HCT116 (cell line): ENCODE measurements around the gene RNF207. TPM values are rescaled to one million over a fixed set of nuclear protein-coding genes. Genes with fewer than 3 reads are reported as not detected.
A peak's percentile ranks its signal among the peaks of the same experiment; 100 is the strongest.

Experiments used
- ATAC-seq: fragments of 200-7000 bp; cut with Tn5 transposase; 2 replicates; pipeline ENCODE4 v1.9.1; 2020; ENCODE audit warnings: mild to moderate bottlenecking, moderate library complexity
- BruUV-seq: library from RNA; stranded (reverse); fragments of 400-500 nt; replicated peaks from 2 replicates; lab custom pipeline; 2021; lab: Mats Ljungman, UMichigan
- CTCF ChIA-PET: fragments of 300-600 bp; sonication (Branson Sonifier 250); formaldehyde crosslinking; loops from one replicate; lab custom pipeline; 2021; ENCODE audit warnings: antibody characterized with exemption; lab: Charles Lee
- POLR2A ChIA-PET: fragments of 300-600, 350-600 bp; sonication (Branson Sonifier 250); formaldehyde crosslinking; loops from one replicate; lab custom pipeline; 2021; ENCODE audit warnings: antibody characterized with exemption; lab: Charles Lee
- RAD21 ChIA-PET, 2 experiments: fragments of 300-600 bp; sonication (Branson Sonifier 250); formaldehyde crosslinking; loops; one replicate each; lab custom pipeline; 2023; ENCODE audit warnings: low total read pairs in 2 of 2; ENCODE audit not compliant: uncharacterized antibody in 2 of 2, unreplicated experiment in 2 of 2, low non-redundant PET in 1 of 2; lab: Charles Lee
- DNase-seq: peaks from one replicate; pipeline ENCODE4 v3.0.0-alpha.2; 2010; ENCODE audit warnings: low read depth, low spot score
- H2AFZ ChIP-seq: fragments of 200-600 bp; shearing (Covaris generic), sonication (generic); 2 replicates; pipeline ENCODE4 v1.6.1; 2017; ENCODE audit warnings: low read depth, mixed run types, mixed read lengths, antibody characterized with exemption, low read length; ENCODE audit not compliant: poor library complexity, severe bottlenecking
- H3K27ac ChIP-seq: 2 replicates; pipeline ENCODE4 v1.5.1; 2012; ENCODE audit warnings: low read depth, low read length
- H3K27me3 ChIP-seq: fragments of 200-600 bp; sonication (generic); 2 replicates; pipeline ENCODE4 v1.6.1; 2016; ENCODE audit warnings: mixed run types, low read length, mixed read lengths; ENCODE audit not compliant: insufficient read depth
- H3K36me3 ChIP-seq, 2 experiments: fragments of 200-500 bp in 1 of 2; fragments of 200-600 bp in 1 of 2; sonication (Bioruptor generic) in 1 of 2; sonication (generic) in 1 of 2; 2 replicates each; pipeline versions ENCODE4 v1.5.1 to v1.6.1; 2014 to 2016; ENCODE audit warnings: low read length in 2 of 2, inconsistent platforms in 1 of 2, mixed read lengths in 1 of 2, mixed run types in 1 of 2; ENCODE audit not compliant: insufficient read depth in 2 of 2, control insufficient read depth in 1 of 2
- H3K4me1 ChIP-seq, 2 experiments: fragments of 200-600 bp in 1 of 2; sonication (generic) in 1 of 2; 2 replicates each; pipeline versions ENCODE4 v1.5.1 to v1.6.1; 2012 to 2017; ENCODE audit warnings: low read length in 2 of 2, inconsistent platforms in 1 of 2, mild to moderate bottlenecking in 1 of 2, mixed read lengths in 1 of 2, mixed run types in 1 of 2, moderate library complexity in 1 of 2; ENCODE audit not compliant: insufficient read depth in 2 of 2, control insufficient read depth in 1 of 2
- H3K4me2 ChIP-seq: fragments of 200-600 bp; sonication (generic); 2 replicates; pipeline ENCODE4 v1.6.1; 2017; ENCODE audit warnings: mixed run types, low read length, mixed read lengths
- H3K4me3 ChIP-seq, 2 experiments: fragments of 200-600 bp in 1 of 2; sonication (generic) in 1 of 2; replicated peaks in 1 of 2; 2 replicates each; pipeline ENCODE4 v1.5.1; 2011 to 2016; ENCODE audit warnings: low read length in 2 of 2, control low read depth in 1 of 2, low read depth in 1 of 2, mild to moderate bottlenecking in 1 of 2, mixed read lengths in 1 of 2, mixed run types in 1 of 2
- H3K79me2 ChIP-seq: fragments of 200-600 bp; sonication (generic); 2 replicates; pipeline ENCODE4 v1.6.1; 2017; ENCODE audit warnings: mild to moderate bottlenecking, mixed run types, low read length, moderate library complexity, mixed read lengths; ENCODE audit not compliant: insufficient read depth
- H3K9ac ChIP-seq: fragments of 200-600 bp; sonication (generic); 2 replicates; pipeline ENCODE4 v1.6.1; 2016; ENCODE audit warnings: low read length, mixed read lengths
- H3K9me2 ChIP-seq: fragments of 200-600 bp; sonication (generic), shearing (Covaris generic); 2 replicates; pipeline ENCODE4 v1.6.1; 2017; ENCODE audit warnings: mixed run types, mild to moderate bottlenecking, moderate library complexity; ENCODE audit not compliant: insufficient read depth
- H3K9me3 ChIP-seq, 2 experiments: fragments of 200-500 bp in 1 of 2; fragments of 200-600 bp in 1 of 2; sonication (Bioruptor generic) in 1 of 2; sonication (generic) in 1 of 2; 2 replicates each; pipeline ENCODE4 v1.6.1; 2014 to 2017; ENCODE audit warnings: low read length in 2 of 2, mixed read lengths in 2 of 2, inconsistent platforms in 1 of 2, low read depth in 1 of 2, mild to moderate bottlenecking in 1 of 2, mixed run types in 1 of 2, moderate library complexity in 1 of 2; ENCODE audit not compliant: control insufficient read depth in 1 of 2, insufficient read depth in 1 of 2
- H4K20me1 ChIP-seq: fragments of 200-600 bp; sonication (generic), shearing (Covaris generic); 2 replicates; pipeline ENCODE4 v1.6.1; 2017; ENCODE audit warnings: mixed run types, mild to moderate bottlenecking, moderate library complexity; ENCODE audit not compliant: insufficient read depth
- ATF3 ChIP-seq: IDR thresholded peaks from 2 replicates; pipeline ENCODE4 v1.6.1; 2012
- CBX3 ChIP-seq: IDR thresholded peaks from 2 replicates; pipeline ENCODE4 v1.6.1; 2012; ENCODE audit warnings: low read depth
- CEBPB ChIP-seq: IDR thresholded peaks from 2 replicates; pipeline ENCODE4 v1.6.1; 2012; ENCODE audit warnings: low read depth
- EGR1 ChIP-seq: IDR thresholded peaks from 2 replicates; pipeline ENCODE4 v1.6.1; 2012; ENCODE audit warnings: low read depth
- ELF1 ChIP-seq: IDR thresholded peaks from 2 replicates; pipeline ENCODE4 v1.6.1; 2012; ENCODE audit warnings: low read depth, borderline replicate concordance
- EZH2 ChIP-seq: fragments of 200-600 bp; sonication (generic); IDR thresholded peaks from 2 replicates; pipeline ENCODE4 v1.6.1; 2017; ENCODE audit warnings: antibody characterized with exemption, mixed run types
- EZH2phosphoT487 ChIP-seq: fragments of 200-600 bp; IDR thresholded peaks from 2 replicates; pipeline ENCODE4 v1.6.1; 2018; ENCODE audit warnings: antibody characterized with exemption, borderline replicate concordance
- FOSL1 ChIP-seq: IDR thresholded peaks from 2 replicates; pipeline ENCODE4 v1.6.1; 2012; ENCODE audit warnings: low read depth
- MAX ChIP-seq: IDR thresholded peaks from 2 replicates; pipeline ENCODE4 v1.6.1; 2012
- POLR2A ChIP-seq: IDR thresholded peaks from 2 replicates; pipeline ENCODE4 v1.7.0; 2011; ENCODE audit warnings: borderline replicate concordance; ENCODE audit not compliant: insufficient read depth, insufficient read length; ENCODE audit errors: extremely low read depth
- RAD21 ChIP-seq: IDR thresholded peaks from 2 replicates; pipeline ENCODE4 v1.6.1; 2012; ENCODE audit warnings: low read depth, mild to moderate bottlenecking
- REST ChIP-seq: IDR thresholded peaks from 2 replicates; pipeline ENCODE4 v1.6.1; 2012; ENCODE audit warnings: low read depth
- SP1 ChIP-seq: IDR thresholded peaks from 2 replicates; pipeline ENCODE4 v1.6.1; 2012; ENCODE audit warnings: low read depth
- SRF ChIP-seq: IDR thresholded peaks from 2 replicates; pipeline ENCODE4 v1.6.1; 2012; ENCODE audit warnings: low read depth
- TCF7L2 ChIP-seq: IDR thresholded peaks from 2 replicates; pipeline ENCODE4 v1.7.0; 2011; ENCODE audit warnings: borderline replicate concordance, inconsistent platforms; ENCODE audit not compliant: insufficient read depth, insufficient read length; ENCODE audit errors: extremely low read depth
- YY1 ChIP-seq: IDR thresholded peaks from 2 replicates; pipeline ENCODE4 v1.6.1; 2011; ENCODE audit warnings: low read length, low read depth, moderate library complexity, mild to moderate bottlenecking; ENCODE audit not compliant: insufficient replicate concordance; ENCODE audit errors: extremely low read depth
- ZBTB33 ChIP-seq: IDR thresholded peaks from 2 replicates; pipeline ENCODE4 v1.6.1; 2011; ENCODE audit warnings: mild to moderate bottlenecking, low read length, moderate library complexity; ENCODE audit not compliant: insufficient replicate concordance; ENCODE audit errors: extremely low read depth
- ZFX ChIP-seq: fragments of 450-650 bp; IDR thresholded peaks from 2 replicates; pipeline ENCODE4 v1.6.1; 2017
- ZNF274 ChIP-seq: fragments of 200-500 bp; sonication (Bioruptor generic); IDR thresholded peaks from 2 replicates; pipeline ENCODE4 v1.6.1; 2014; ENCODE audit warnings: mild to moderate bottlenecking, low read depth, low read length, inconsistent platforms
- intact Hi-C: fragments of 100-400 bp; cut with micrococcal nuclease; formaldehyde crosslinking; loops from 2 replicates; pipeline ENCODE4 v1.10.0; 2022
- total RNA-seq: library from RNA; stranded (reverse); gene quantifications from one replicate; pipeline ENCODE4 v1.2.1, GENCODE V29; 2021; ENCODE audit not compliant: unreplicated experiment

Gene RNF207
- total RNA-seq, 1 experiment from 2014 or later: 61.2 TPM

- ATAC-seq (peak; percentile 72), DNase-seq (no peak)
- no peaks in the 10 kb centered on the region; a peak in 1 of 4 replicates for H3K36me3 ChIP-seq
- H3K9ac ChIP-seq: peak within 1 kb of the TSS; percentile 52
- intact Hi-C loops: no loop called here
- no peaks in the 10 kb centered on the region for H3K9me3 ChIP-seq
- no peaks in the 10 kb centered on the region for H3K79me2 ChIP-seq
- BruUV-seq: no TSS peak
- peak within 1 kb of the TSS; percentile 61; the same call in 1 of the 2 replicates for H3K27ac ChIP-seq
- H3K4me1 ChIP-seq: peaks cover 11 to 26% of the 10 kb centered on the region in 2 experiments; a peak in 2 of 4 replicates
- H2AFZ ChIP-seq: peak within 1 kb of the TSS; percentile 35
- H3K4me3 ChIP-seq: peak within 1 kb of the TSS; percentile 52 to 65
- H4K20me1 ChIP-seq: no peaks in the 10 kb centered on the region
- ChIA-PET POLR2A (no interaction called here), CTCF (no interaction called here), RAD21 (no interaction called here)
- H3K27me3 ChIP-seq: no peaks in the 10 kb centered on the region
- no peak for TF ChIP-seq EZH2
- TF ChIP-seq YY1: no peak
- no peak for TF ChIP-seq SRF
- TF ChIP-seq FOSL1: no peak
- no peak for TF ChIP-seq RAD21
- TF ChIP-seq POLR2A: no peak
- TF ChIP-seq MAX: no peak
- no peak for TF ChIP-seq REST
- TF ChIP-seq ZFX: no peak
- no peak for TF ChIP-seq ZNF274
- TF ChIP-seq CBX3: no peak
- TF ChIP-seq SP1: no peak
- TF ChIP-seq ATF3: no peak
- TF ChIP-seq TCF7L2: no peak
- no peak for TF ChIP-seq CEBPB
- no peak for TF ChIP-seq EGR1
- no peak for TF ChIP-seq ELF1
- no peak for TF ChIP-seq EZH2phosphoT487
- TF ChIP-seq ZBTB33: no peak
- H3K4me2 ChIP-seq: peak within 1 kb of the TSS; percentile 89
- no peaks in the 10 kb centered on the region for H3K9me2 ChIP-seq
These were observed 55.2 kb downstream of the RNF207 start, which contains the start of gene GPR153 for GRCh38 chr1:6260961-6261614. TSS of gene GPR153 (minus strand) at chr1:6261098. CDS start at chr1:6254905, 6,193 bp downstream.
